GM12878 (cell line): ENCODE data around the gene MAN2C1. TPM values are rescaled to one million over a fixed set of nuclear protein-coding genes. Genes with fewer than 3 reads are reported as not detected.
A peak's percentile ranks its signal among the peaks of the same experiment; 100 is the strongest.
"Not testable (repeated sequence)": the region's sequence is repeated elsewhere in the genome, so short reads cannot be mapped to it uniquely, and the experiment has no call there.

Experiments
- ATAC-seq: fragments of 200-7000 bp; cut with Tn5 transposase; 3 replicates; pipeline ENCODE4 v1.9.1; 2020; ENCODE audit warnings: mild to moderate bottlenecking, moderate library complexity
- BruUV-seq: library from RNA; stranded (reverse); fragments of 400-500 nt; replicated peaks from 2 replicates; lab custom pipeline; 2021; lab: Mats Ljungman, UMichigan
- CTCF ChIA-PET: fragments of 300-600 bp; sonication (Branson Sonifier 250); formaldehyde crosslinking; extraction: SDS; loops from one replicate; lab custom pipeline; 2021; ENCODE audit warnings: inconsistent platforms; lab: Yijun Ruan, JAX
- POLR2A ChIA-PET: fragments of 350-600 bp; formaldehyde crosslinking; extraction: SDS; loops from one replicate; lab custom pipeline; 2021; ENCODE audit warnings: inconsistent platforms; lab: Charles Lee
- RAD21 ChIA-PET: fragments of 300-600 bp; sonication (Branson Sonifier 250); formaldehyde crosslinking; loops from one replicate; lab custom pipeline; 2023; ENCODE audit warnings: antibody characterized with exemption; ENCODE audit not compliant: unreplicated experiment; lab: Charles Lee
- SMC1A ChIA-PET: fragments of 300-600 bp; sonication (Branson Sonifier 250); formaldehyde crosslinking; loops from one replicate; lab custom pipeline; 2023; ENCODE audit not compliant: unreplicated experiment, uncharacterized antibody; lab: Charles Lee
- DNase-seq: peaks from one replicate; pipeline ENCODE4 v3.0.0-alpha.2; 2011; ENCODE audit warnings: low read depth, low spot score
- FAIRE-seq: peaks from 3 replicates; lab custom pipeline; 2011; peaks lifted over from hg19 to GRCh38; lab: Jason Lieb, UNC
- H2AFZ ChIP-seq: 2 replicates; pipeline ENCODE4 v1.6.0; 2011; ENCODE audit warnings: low read depth, low read length, control low read depth; ENCODE audit not compliant: control insufficient read depth
- H3K27ac ChIP-seq: 2 replicates; pipeline ENCODE4 v1.5.1; 2011; ENCODE audit warnings: control low read depth; ENCODE audit not compliant: control insufficient read depth, insufficient read depth
- H3K27me3 ChIP-seq, 2 experiments: replicated peaks in 1 of 2; 2 replicates each; pipeline versions ENCODE4 v1.6.0 to v1.6.1; 2011; ENCODE audit warnings: low read length in 1 of 2; ENCODE audit not compliant: control insufficient read depth in 2 of 2, insufficient read depth in 2 of 2
- H3K36me3 ChIP-seq, 2 experiments: 2 replicates each; pipeline ENCODE4 v1.5.1; 2011; ENCODE audit warnings: low read length in 1 of 2; ENCODE audit not compliant: control insufficient read depth in 2 of 2, insufficient read depth in 2 of 2
- H3K4me1 ChIP-seq: 2 replicates; pipeline ENCODE4 v1.6.1; 2011; ENCODE audit warnings: mild to moderate bottlenecking, low read length, moderate library complexity, mixed read lengths; ENCODE audit not compliant: control insufficient read depth, insufficient read depth
- H3K4me2 ChIP-seq: 2 replicates; pipeline ENCODE4 v1.6.0; 2011; ENCODE audit warnings: control low read depth; ENCODE audit not compliant: control insufficient read depth, insufficient read depth
- H3K4me3 ChIP-seq: fragments of 200-600 bp; sonication (generic); 2 replicates; pipeline ENCODE4 v1.5.1; 2016
- H3K79me2 ChIP-seq: 2 replicates; pipeline ENCODE4 v1.6.0; 2011; ENCODE audit warnings: low read length; ENCODE audit not compliant: control insufficient read depth, insufficient read depth
- H3K9ac ChIP-seq: 2 replicates; pipeline ENCODE4 v1.8.0; 2011; ENCODE audit warnings: low read length, control low read depth, mixed read lengths; ENCODE audit not compliant: control insufficient read depth, insufficient read depth
- H3K9me3 ChIP-seq: replicated peaks from 3 replicates; pipeline ENCODE4 v1.5.1; 2011; ENCODE audit warnings: mild to moderate bottlenecking, low read length; ENCODE audit not compliant: control insufficient read depth, insufficient read depth
- H4K20me1 ChIP-seq: 2 replicates; pipeline ENCODE4 v1.6.0; 2011; ENCODE audit not compliant: control insufficient read depth, insufficient read depth
- CHD4 ChIP-seq: fragments of 200-600 bp; sonication (generic); IDR thresholded peaks from 2 replicates; pipeline ENCODE4 v1.6.1; 2016; ENCODE audit warnings: mild to moderate bottlenecking
- NBN ChIP-seq: fragments of 450-650 bp; IDR thresholded peaks from 2 replicates; pipeline ENCODE4 v1.6.1; 2016
- SPI1 ChIP-seq: IDR thresholded peaks from 2 replicates; pipeline ENCODE4 v1.6.1; 2011; ENCODE audit warnings: low read depth, mild to moderate bottlenecking, low read length, moderate library complexity, borderline replicate concordance; ENCODE audit not compliant: insufficient read depth
- ZNF207 ChIP-seq: fragments of 450-650 bp; IDR thresholded peaks from 2 replicates; pipeline ENCODE4 v1.6.1; 2014; ENCODE audit warnings: antibody characterized with exemption, mild to moderate bottlenecking, borderline replicate concordance
- ZNF384 ChIP-seq: IDR thresholded peaks from 2 replicates; pipeline ENCODE4 v1.6.1; 2012; ENCODE audit warnings: low read depth, mild to moderate bottlenecking, low read length, improper control_type of control experiment, borderline replicate concordance
- WGBS: methylation state at CpG from one replicate; pipeline ENCODE4 v1.1.6; 2016; ENCODE audit warnings: low lambda C conversion rate; ENCODE audit not compliant: insufficient replicate concordance, insufficient coverage; ENCODE audit errors: missing lambda C conversion rate; 5-methylcytosine and 5-hydroxymethylcytosine counted together
- in situ Hi-C: fragments of 300-500 bp; cut with MboI; formaldehyde crosslinking; loops from 9 replicates; pipeline ENCODE4 v1.14.3; 2018; ENCODE audit warnings: mixed read lengths
- intact Hi-C: fragments of 100-400 bp; cut with micrococcal nuclease; formaldehyde crosslinking; loops from one replicate; pipeline ENCODE4 v1.14.2; 2022; ENCODE audit not compliant: unreplicated experiment
- polyA plus RNA-seq, 11 experiments: library from polyadenylated mRNA; depleted of rRNA in 4 of 11; unstranded in 6 of 11; stranded (reverse) in 5 of 11; fragments of >200 nt; fragmentation: Nextera tagmentation in 4 of 11; fragmentation: Illumina TruSeq in 1 of 11; extraction: Ambion mirVana in 4 of 11; extraction: Trizol in 1 of 11; gene quantifications; 1 replicate in 1 of 11; 2 replicates in 10 of 11; pipeline versions ENCODE4 v1.2.1 to v1.2.3, GENCODE V29; 2011 to 2016; ENCODE audit warnings: inconsistent platforms in 2 of 11, missing spikeins in 2 of 11, low read depth in 1 of 11
- total RNA-seq, 4 experiments: library from RNA; depleted of rRNA in 3 of 4; stranded (reverse); fragments of >200 nt in 3 of 4; fragmentation: Illumina TruSeq in 1 of 4; extraction: Trizol in 1 of 4; gene quantifications; 2 replicates each; pipeline versions ENCODE4 v1.2.1 to v1.2.3, GENCODE V29; 2013 to 2021

The MAN2C1 gene
- total and polyA plus RNA-seq, 10 of the 15 experiments (the other 5 are each of a cell fraction or from before 2014, with no cell fraction given): 1.4 to 111 (median 42.2) TPM

DNA sequence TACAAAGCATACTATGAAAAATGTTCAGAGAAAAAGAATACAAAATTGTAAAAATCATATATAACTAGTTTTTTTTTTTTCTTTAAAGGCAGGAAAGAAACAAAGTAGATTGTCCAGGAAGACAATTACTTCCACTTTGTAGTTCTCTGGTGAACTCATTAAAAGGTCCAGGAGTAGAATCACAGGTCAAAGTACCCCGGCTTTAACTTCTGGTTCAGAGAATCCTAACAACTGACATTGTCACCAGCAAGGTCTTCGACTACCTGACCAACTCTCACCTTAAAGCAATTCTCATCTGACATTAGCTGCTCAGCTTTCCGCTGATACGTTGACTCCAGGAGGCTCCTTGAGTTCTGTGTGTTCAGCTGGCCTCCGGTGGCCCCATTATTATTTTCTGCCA, 15.6 kb upstream of the MAN2C1 start:
- H3K4me3 ChIP-seq, H3K27ac ChIP-seq, H3K79me2 ChIP-seq, in situ Hi-C loops, H3K9me3 ChIP-seq, intact Hi-C loops, H3K4me1 ChIP-seq, H3K9ac ChIP-seq, BruUV-seq, H2AFZ ChIP-seq, ATAC-seq, H3K27me3 ChIP-seq, DNase-seq, FAIRE-seq, H3K4me2 ChIP-seq, RAD21 ChIA-PET, H4K20me1 ChIP-seq: not testable (repeated sequence)
- CTCF ChIA-PET: interaction anchor here (1.8 kb wide), 1 partner anchor 15 kb away, joined by 7 read pairs; the partner anchor contains the start of gene MAN2C1
- POLR2A ChIA-PET: interaction anchor here (0.7 kb wide), 1 partner anchor 30 kb away, joined by 3 read pairs; no protein-coding TSS in a partner anchor
- peaks cover 19 to 29% of the 10 kb centered on the region in 2 experiments for H3K36me3 ChIP-seq
- 98% methylated on average over 5 of the region's 5 CpGs for WGBS
- SMC1A ChIA-PET: interaction anchor here (1.1 kb wide), 1 partner anchor 10 kb away, joined by 3 read pairs; no protein-coding TSS in a partner anchor

DNA sequence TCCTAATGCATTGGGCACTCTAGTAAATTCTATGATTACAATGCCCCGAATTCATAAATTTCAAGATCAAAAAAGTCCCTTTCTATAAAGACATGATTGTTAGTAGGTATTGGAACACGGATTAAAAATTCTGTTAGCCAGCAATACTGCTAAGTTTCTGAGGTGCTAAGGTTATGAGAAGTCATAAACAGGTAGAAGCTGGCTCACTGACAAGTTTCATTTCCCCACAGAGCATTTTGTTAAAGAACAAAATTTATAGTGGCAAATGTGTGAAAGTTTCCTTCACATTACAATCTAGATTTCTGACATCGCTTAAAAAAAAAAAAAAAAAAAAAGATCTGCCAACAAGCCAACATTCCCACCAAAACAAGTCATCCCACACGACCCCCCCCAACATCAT, 12.4 kb upstream of the MAN2C1 start:
- no peak for TF ChIP-seq NBN
- TF ChIP-seq ZNF207: no peak
- TF ChIP-seq CHD4: no peak
- TF ChIP-seq ZNF384: 0 out of 2 replicates have a peak, but pooled peaks have one; percentile 36
- TF ChIP-seq SPI1: peak; percentile 61

More for the DNA sequence above, 12.4 kb upstream of the MAN2C1 start:
- ATAC-seq: no peak
- Histone ChIP-seq H3K4me3 (no peak overlapping the region), H3K36me3 (peaks cover 13 to 27% of the 10 kb centered on the region in 2 experiments), H3K4me2 (no peak overlapping the region), H3K4me1 (no peaks in the 10 kb centered on the region), H3K27me3 (no peaks in the 10 kb centered on the region), H4K20me1 (no peaks in the 10 kb centered on the region), H3K9me3 (no peaks in the 10 kb centered on the region), H3K27ac (no peak overlapping the region), H2AFZ (no peak overlapping the region), H3K79me2 (no peaks in the 10 kb centered on the region), H3K9ac (no peak overlapping the region)
- in situ Hi-C loops (no loop called here), intact Hi-C loops (no loop called here)
- no peak for FAIRE-seq
- SMC1A ChIA-PET: interaction anchor here (2.0 to 2.3 kb wide), 2 partner anchors 10 to 13 kb away, joined by 7 to 11 read pairs; no protein-coding TSS in a partner anchor
- DNase-seq: no peak
- RAD21 ChIA-PET: no interaction called here
- POLR2A ChIA-PET: interaction anchor here (0.7 to 1.8 kb wide), 4 partner anchors 10 to 505 kb away, joined by 3 to 10 read pairs (median 7); partner anchors contain the start of genes MAN2C1 and SNX33
- BruUV-seq: no TSS peak
- CTCF ChIA-PET: interaction anchor here (0.7 to 4.6 kb wide), 6 partner anchors 8 to 245 kb away, joined by 3 to 28 read pairs (median 4); partner anchors contain the start of genes MAN2C1, SIN3A and SNUPN
- 77% methylated on average over 4 of the region's 4 CpGs for WGBS
